ENCODE data around the gene ACOX2. TPM values are rescaled to one million over a fixed set of nuclear protein-coding genes. Genes with fewer than 3 reads are reported as not detected.

Gene ACOX2
- total RNA-seq, 4 donors from 2014 or later: 2.6 to 6.6 (median 4.5) TPM

- TF ChIP-seq CTCF (IDR thresholded peaks at IDR 0.05) (no peak), POLR2A (IDR thresholded peaks at IDR 0.05) (no peak)
- no peak overlapping the region for H3K4me3 ChIP-seq (ENCODE audit: low read depth, poor library complexity, severe bottlenecking)
- intact Hi-C loops (cut with DNase I; ENCODE audit: low total_unique reads): no loop called here
- 33 to 35% methylated on average over 5 of the region's 5 CpGs for WGBS, 2 donors
- DNase-seq (ENCODE audit: low spot score in 2 of 2): no peak
Measured at GRCh38 chr3:58463942-58464271, 73.1 kb downstream of the ACOX2 start.

- 14 to 16% methylated on average over 18 of the region's 18 CpGs for WGBS, 2 donors
- intact Hi-C loops (cut with DNase I; ENCODE audit: low total_unique reads): no loop called here
- TF ChIP-seq CTCF (IDR thresholded peaks at IDR 0.05) (peak in 1 of 3 donors; percentile 18), POLR2A (IDR thresholded peaks at IDR 0.05) (no peak)
- peak; percentile 57 to 91 for DNase-seq (ENCODE audit: low spot score in 2 of 2)
- no peak overlapping the region for H3K4me3 ChIP-seq (ENCODE audit: low read depth, poor library complexity, severe bottlenecking)
Measured at GRCh38 chr3:58463181-58463941, 73.6 kb downstream of the ACOX2 start.

GRCh38 chr3:58462829-58463180 is 74.2 kb downstream of the ACOX2 start:
- intact Hi-C loops (cut with DNase I; ENCODE audit: low total_unique reads): no loop called here
- no peak for DNase-seq (ENCODE audit: low spot score in 2 of 2)
- TF ChIP-seq POLR2A (IDR thresholded peaks at IDR 0.05) (no peak), CTCF (IDR thresholded peaks at IDR 0.05) (no peak)
- H3K4me3 ChIP-seq (ENCODE audit: low read depth, poor library complexity, severe bottlenecking): no peak overlapping the region
- WGBS, 2 donors: 61 to 69% methylated on average over 4 of the region's 4 CpGs

- TF ChIP-seq CTCF (IDR thresholded peaks at IDR 0.05): no peak
- TF ChIP-seq POLR2A (IDR thresholded peaks at IDR 0.05): no peak
- DNase-seq (ENCODE audit: low spot score in 2 of 2): no peak
- no peak overlapping the region for H3K4me3 ChIP-seq (ENCODE audit: low read depth, poor library complexity, severe bottlenecking)
- 75 to 81% methylated on average over 4 of the region's 4 CpGs for WGBS, 2 donors
- intact Hi-C loops (cut with DNase I; ENCODE audit: low total_unique reads): no loop called here
Measured at GRCh38 chr3:58459160-58459559, 77.8 kb downstream of the ACOX2 start.

Other genes with a start within 250 kb of the ACOX2 start
- 10 to 100 TPM in 1 of 4 donors, 1 to 10 TPM in 3; 8.2 to 16.7 (median 9.5) TPM for gene RPP14, start 230.9 kb downstream of the ACOX2 start, total RNA-seq
- 10 to 100 TPM in 3 of 4 donors, 1 to 10 TPM in 1; 9.5 to 17.7 (median 12.7) TPM for gene HTD2, start 230.7 kb downstream of the ACOX2 start, total RNA-seq
- 10 to 100 TPM; 19.4 to 27.7 (median 23.9) TPM for gene PXK, start 204.3 kb downstream of the ACOX2 start, total RNA-seq
- gene PDHB, start 103.4 kb downstream of the ACOX2 start, total RNA-seq: 100 to 1,000 TPM in 2 of 4 donors, 10 to 100 TPM in 2; 36.9 to 112 (median 77.8) TPM
- gene KCTD6, start 45.1 kb downstream of the ACOX2 start, total RNA-seq: 10 to 100 TPM in 3 of 4 donors, 1 to 10 TPM in 1; 9.4 to 14.8 (median 11.6) TPM
- 10 to 100 TPM in 3 of 4 donors, 1 to 10 TPM in 1; 9.2 to 52.5 (median 16.9) TPM for gene FAM107A, start 40.2 kb upstream of the ACOX2 start, total RNA-seq
- gene FAM3D, start 129.6 kb upstream of the ACOX2 start, total RNA-seq: 1 to 10 TPM in 3 of 4 donors, not detected in 1; 3.7 to 3.8 (median 3.8) TPM

Measured in lower leg skin (tissue), 4 donors.